ENCODE results near the gene COL2A1. TPM values are rescaled to one million over a fixed set of nuclear protein-coding genes. Genes with fewer than 3 reads are reported as not detected.

COL2A1 gene
- total RNA-seq, 1 experiment from 2014 or later: 10.8 TPM

- H2BK120ac ChIP-seq (ENCODE audit: low read depth, low read length, poor library complexity, severe bottlenecking): no peak overlapping the region
- Mint-ChIP-seq H3K4me1 (peaks cover 29% of the 10 kb centered on the region in 2 experiments), H3K27me3 (ENCODE audit: low read depth) (peaks cover 99% of the 10 kb centered on the region), H3K4me3 (no peak overlapping the region), H3K27ac (no peak overlapping the region), H3K9me3 (peaks cover 0 to 2% of the 10 kb centered on the region in 2 experiments; a peak in 3 of 5 replicates), H3K36me3 (ENCODE audit: insufficient read depth in 1 of 3, low read depth in 3 of 3) (no peaks in the 10 kb centered on the region)
- H2BK20ac ChIP-seq (ENCODE audit: low read depth, low read length, poor library complexity, severe bottlenecking): no peak overlapping the region
- no peak for DNase-seq
- no peak overlapping the region for H2BK12ac ChIP-seq (ENCODE audit: insufficient read length, low read depth, low read length)
- H3T11ph ChIP-seq (ENCODE audit: low read length): no peak overlapping the region
- H3K27me3 ChIP-seq (ENCODE audit: insufficient read depth, low read length): peaks cover 86% of the 10 kb centered on the region
- H3K4me1 ChIP-seq (ENCODE audit: insufficient read depth, low read length): peaks cover 3% of the 10 kb centered on the region
- no peaks in the 10 kb centered on the region for H3K79me1 ChIP-seq (ENCODE audit: insufficient read depth, low read depth, low read length, poor library complexity, severe bottlenecking)
- H3K27ac ChIP-seq (ENCODE audit: insufficient read length, low read depth, low read length): no peak overlapping the region
- no peak overlapping the region for H3K18ac ChIP-seq (ENCODE audit: insufficient read length, low read depth, low read length)
- H2AFZ ChIP-seq (ENCODE audit: low read length): no peak overlapping the region
- no peak overlapping the region for H4K8ac ChIP-seq (replicated peaks; ENCODE audit: insufficient read length, low read depth, low read length)
- peaks cover 3% of the 10 kb centered on the region for H4K20me1 ChIP-seq (ENCODE audit: control insufficient read depth, insufficient read depth, insufficient read length)
- H3K9me3 ChIP-seq (ENCODE audit: control insufficient read depth, low read depth, low read length): no peaks in the 10 kb centered on the region
- H4K5ac ChIP-seq (ENCODE audit: insufficient read length, low read depth, low read length): no peak overlapping the region
- H3K56ac ChIP-seq (ENCODE audit: insufficient read length, low read depth, low read length): no peak overlapping the region
- H4K91ac ChIP-seq (ENCODE audit: insufficient read length, low read depth, low read length): no peak overlapping the region
- no peak overlapping the region for H3K23ac ChIP-seq (ENCODE audit: insufficient read length, low read depth, low read length)
- no peak overlapping the region for H3K4ac ChIP-seq (ENCODE audit: low read depth, low read length)
- H3K9ac ChIP-seq (ENCODE audit: extremely low read depth, insufficient read length, low read length): no peak overlapping the region
- TF ChIP-seq CTCF (conservative IDR thresholded peaks at IDR 0.05): no peak
- no peak overlapping the region for H2BK15ac ChIP-seq (ENCODE audit: low read depth, low read length)
- peaks cover 19% of the 10 kb centered on the region for H3K23me2 ChIP-seq (ENCODE audit: insufficient read length, low read depth, low read length, poor library complexity, severe bottlenecking)
- H3K4me2 ChIP-seq (ENCODE audit: insufficient read depth, insufficient read length, low read length): no peak overlapping the region
- H2AK5ac ChIP-seq (ENCODE audit: insufficient read length, low read length): no peak overlapping the region
- no peaks in the 10 kb centered on the region for H3K79me2 ChIP-seq (ENCODE audit: insufficient read depth, low read length)
- no peak overlapping the region for H3K14ac ChIP-seq (ENCODE audit: insufficient read depth, low read length)
- no peak overlapping the region for H2BK5ac ChIP-seq (ENCODE audit: insufficient read length, low read length)
- no CpG with 5 or more reads among the region's 4 CpGs for WGBS (ENCODE audit: extremely low coverage, insufficient read length, low lambda C conversion rate)
Measured at GRCh38 chr12:48007206-48007605, 2.9 kb upstream of the COL2A1 start.

Measured in H9 (cell line).